ENCODE measurements around the gene ZNF335.
"Not testable (repeated sequence)": the region's sequence is repeated elsewhere in the genome, so short reads cannot be mapped to it uniquely, and the experiment has no call there.

The ZNF335 gene

DNA sequence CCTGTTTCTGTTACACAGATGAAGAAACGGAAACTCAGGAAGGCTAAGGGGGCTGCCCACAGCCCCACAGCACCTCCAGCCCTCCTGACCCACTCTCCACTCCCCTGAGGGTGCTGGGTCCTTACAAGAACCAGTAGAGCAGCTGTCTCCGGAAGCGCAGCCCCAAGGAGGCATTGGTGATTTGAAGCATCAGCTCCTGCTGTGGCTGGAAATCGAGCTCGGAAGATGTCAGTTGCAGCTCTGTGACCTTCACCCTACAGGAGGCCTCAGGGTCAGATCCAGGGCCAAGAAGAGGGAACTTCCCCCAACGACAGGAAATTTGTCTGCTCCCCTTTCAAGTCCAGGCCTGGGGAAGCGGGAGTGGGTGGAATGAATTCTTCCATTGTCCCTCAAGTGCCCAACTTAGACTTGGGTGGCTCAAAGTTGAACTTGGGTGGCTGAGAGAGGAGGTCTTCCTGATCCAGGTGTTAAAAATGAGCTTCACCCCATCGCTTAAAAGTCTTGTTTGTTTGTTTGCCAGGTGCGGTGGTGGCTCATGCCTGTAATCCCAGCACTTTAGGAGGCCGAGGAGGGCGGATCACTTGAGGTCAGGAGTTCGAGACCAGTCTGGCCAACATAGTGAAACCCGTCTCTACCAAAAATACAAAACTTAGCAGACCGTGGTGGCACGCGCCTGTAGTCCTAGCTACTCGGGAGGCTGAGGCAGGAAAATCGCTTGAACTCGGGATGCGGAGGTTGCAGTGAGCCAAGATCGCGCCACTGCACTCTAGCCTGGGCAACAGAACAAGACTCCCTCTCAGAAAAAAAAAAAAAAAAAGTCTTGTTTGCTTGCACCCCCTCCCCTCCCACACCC, 62.0 kb downstream of the ZNF335 start:
- DNase-seq: no peak

DNA sequence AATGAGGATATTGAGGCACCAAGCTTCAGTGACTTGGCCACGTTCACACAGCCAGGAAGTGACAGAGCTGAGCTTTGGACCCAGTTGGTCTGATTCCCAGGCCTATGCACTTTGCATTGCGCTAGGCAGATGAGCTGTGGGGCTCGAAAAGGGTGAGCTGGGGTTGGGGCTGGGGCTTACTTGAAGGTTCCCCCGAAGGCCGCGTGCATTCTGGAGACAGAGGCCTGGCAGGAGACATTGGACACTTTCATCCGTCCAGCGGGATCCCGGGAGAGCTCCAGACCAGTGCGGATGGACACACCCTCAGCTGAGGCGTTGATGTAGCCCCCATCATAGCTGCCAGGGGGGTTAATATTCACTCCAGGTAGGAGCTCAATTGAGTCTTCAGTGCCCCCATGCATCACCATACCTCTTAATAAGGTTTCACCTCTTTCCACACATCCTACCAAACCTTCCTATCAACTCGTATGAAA, 62.6 kb downstream of the ZNF335 start:
- DNase-seq: no peak

DNA sequence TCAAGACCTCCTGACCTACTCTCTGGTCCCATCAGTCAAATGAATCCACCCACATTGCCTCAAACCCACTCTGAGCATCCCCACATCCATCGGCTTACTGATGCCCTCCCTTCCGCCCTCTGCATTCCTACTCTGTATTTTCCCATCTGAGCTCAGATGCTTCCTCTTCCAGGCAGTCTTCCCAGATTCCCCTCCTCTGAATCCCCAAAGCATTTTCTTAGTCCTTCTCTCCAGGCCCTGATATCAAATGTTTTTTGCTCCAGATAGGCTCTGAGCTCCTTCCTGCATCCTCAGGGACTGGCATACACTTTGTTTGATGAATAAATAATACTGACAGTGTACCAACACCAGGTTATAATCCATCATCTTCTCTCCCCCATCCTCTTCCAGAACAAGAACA, 63.9 kb downstream of the ZNF335 start:
- no peak for DNase-seq

DNA sequence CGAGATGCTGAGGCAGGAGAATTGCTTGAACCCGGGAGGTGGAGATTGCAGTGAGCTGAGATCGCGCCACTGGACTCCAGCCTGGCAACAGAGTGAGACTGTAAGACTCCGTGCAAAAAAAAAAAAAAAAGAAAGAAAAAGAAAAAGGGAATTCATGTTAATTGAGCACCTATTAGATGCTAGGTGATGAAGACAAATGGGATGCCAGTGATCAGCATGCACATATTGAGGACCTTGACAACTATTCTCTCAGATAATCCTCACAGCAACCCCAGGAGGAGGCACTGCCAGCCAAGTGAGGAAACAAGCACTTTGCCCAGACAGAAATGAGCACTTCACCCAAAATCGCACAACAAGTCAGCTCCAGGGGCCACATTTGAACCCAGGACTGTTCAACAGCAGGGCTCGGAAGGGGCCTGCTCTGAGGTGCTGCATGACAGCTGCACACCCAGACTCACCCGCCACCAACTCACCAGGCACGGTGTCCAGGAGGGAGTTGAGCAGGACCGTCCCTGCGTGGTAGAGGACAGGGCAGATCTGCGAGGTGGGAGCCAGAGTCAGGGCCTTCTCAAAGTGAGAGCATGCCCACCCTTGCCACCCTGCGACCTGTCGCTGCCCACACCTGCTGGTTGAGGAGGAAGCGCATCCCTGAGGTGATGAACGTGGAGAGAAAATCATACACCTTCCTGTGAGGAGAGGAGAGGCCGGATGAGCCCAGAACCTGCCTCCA, 64.6 kb downstream of the ZNF335 start:
- DNase-seq: no peak

DNA sequence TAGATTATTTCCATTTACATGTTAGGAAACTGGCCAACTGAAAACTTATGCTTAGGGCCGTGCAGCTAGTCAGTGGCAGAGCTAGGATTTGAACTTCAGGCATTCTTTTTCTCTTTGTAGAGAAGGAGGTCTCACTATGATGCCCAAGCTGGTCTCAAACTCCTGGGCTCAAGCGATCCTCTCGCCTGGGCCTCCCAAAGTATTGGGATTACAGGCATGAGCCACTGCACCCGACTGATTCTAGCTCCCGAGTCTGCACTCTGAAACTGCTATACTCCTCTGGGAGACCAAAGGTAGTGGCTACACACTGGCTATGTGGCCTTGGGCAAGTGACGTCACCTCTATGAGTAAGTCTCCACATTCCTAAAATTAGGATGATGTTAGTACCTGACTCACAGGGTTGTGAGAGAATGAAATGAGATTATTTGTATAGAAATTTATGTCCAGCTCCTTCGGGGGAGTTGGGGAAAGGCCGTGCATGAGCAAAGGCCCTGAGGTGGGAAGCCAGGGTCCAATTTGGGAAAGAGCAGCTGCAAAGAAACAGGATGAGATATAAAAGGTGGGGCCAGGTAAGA, 66.4 kb downstream of the ZNF335 start:
- DNase-seq: peak; percentile 51

- no peak for DNase-seq
These were observed 67.2 kb downstream of the ZNF335 start for GRCh38 chr20:45904583-45905504.

DNA sequence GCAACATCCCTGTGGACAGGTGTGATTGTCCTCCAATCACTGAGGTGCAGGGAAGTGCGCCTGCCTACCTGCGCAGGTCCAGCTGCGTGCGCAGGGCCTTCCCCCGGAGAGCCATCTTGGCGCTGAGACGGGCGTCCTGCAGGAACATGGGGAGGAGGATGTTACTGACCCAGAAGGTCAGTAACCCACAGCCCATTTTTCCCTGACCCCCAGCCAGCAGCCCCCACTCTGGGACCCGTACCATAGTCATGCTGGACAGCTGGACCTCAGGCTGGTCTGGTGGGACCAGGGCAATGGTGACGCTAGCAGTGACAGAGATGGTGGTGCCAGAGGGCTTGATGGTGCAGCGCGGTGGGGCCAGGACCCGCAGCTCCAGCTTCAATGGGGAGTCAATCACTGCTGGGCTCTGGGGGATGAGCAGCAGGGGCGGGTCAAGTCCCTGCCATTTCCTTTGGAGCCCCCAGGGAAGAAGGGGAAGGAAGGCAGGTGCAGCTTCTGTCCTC, 69.8 kb downstream of the ZNF335 start:
- DNase-seq: no peak

DNA sequence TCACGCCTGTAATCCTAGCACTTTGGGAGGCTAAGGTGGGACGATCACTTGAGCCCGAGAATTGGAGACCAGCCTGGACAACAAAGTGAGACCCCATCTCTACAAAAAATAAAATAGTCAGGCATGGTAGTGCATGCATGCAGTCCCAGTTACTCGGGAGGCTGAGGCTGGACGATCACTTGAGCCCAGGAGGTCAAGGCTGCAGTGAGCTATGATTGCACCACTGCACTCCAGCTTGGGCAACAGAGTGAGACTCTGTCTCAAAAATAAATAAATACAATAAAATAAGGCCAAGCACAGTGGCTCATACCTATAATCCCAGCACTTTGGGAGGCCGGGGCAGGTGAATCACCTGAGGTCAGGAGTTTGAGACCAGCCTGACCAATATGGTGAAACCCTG, 70.7 kb downstream of the ZNF335 start:
- not testable (repeated sequence) for DNase-seq

DNA sequence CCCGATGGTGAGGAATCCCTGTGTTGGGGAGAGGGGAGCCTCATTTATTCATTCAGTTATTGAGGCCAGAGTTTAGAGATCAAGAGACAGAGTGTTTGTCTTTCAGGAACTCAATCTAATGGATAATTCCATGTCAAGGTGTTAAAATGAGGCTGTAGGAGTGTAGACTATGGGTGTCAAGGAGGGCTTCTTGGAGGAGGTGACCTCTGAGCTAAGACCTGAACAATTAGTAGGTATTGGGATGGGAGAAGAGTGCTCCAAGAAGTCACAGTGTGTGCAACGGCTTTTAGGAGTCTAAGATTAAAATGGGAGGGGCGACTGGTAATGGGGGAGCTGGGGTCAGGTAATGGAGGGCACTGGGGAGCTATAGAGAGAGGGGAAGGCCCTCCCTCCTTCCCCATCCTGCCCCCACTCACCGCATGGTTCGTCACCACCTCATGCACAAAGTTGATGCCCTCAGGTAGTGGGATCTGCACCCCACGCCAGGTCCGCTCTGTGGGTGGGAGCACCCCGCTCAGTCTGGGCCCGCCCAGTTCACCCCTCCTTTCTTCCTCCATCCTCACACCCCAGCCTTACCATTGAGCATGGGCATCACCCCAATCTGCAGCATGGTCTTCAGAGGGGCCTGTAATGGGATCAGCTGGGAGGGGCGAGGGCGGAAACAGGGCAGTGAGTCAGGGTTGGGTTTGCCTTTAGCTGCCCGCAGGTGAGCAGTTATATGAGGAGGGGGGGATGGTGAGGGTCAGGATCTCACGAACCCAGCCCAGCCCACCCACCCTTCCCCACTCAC, 72.8 kb downstream of the ZNF335 start:
- DNase-seq: no peak

All from GOT3 (cell line).